C4-2B (cell line): ENCODE results near the gene MTRR.

Experiments used
- H3K27ac ChIP-seq: fragments of 450-650 bp; 2 replicates; pipeline ENCODE4 v1.5.1; 2017
- CTCF ChIP-seq: fragments of 450-650 bp; conservative IDR thresholded peaks from 2 replicates; pipeline ENCODE4 v1.5.1; 2017; ENCODE audit warnings: mild to moderate bottlenecking
- ZFX ChIP-seq: fragments of 450-650 bp; IDR thresholded peaks from 2 replicates; pipeline ENCODE4 v1.6.1; 2017

Gene MTRR

GRCh38 chr5:7849681-7850394, 19.1 kb upstream of the MTRR start:
- H3K27ac ChIP-seq: no peak overlapping the region
- TF ChIP-seq ZFX (no peak), CTCF (no peak)

- H3K27ac ChIP-seq: peak within 1 kb of the TSS; percentile 45
These were observed 18.3 kb upstream of the MTRR start, which contains the start of gene CFAP90 for GRCh38 chr5:7850395-7851239. Gene CFAP90 (minus strand): TSS chr5:7851133. CDS start chr5:7851021, 112 bp downstream.

GRCh38 chr5:7851240-7851592, 17.7 kb upstream of the MTRR start:
- no peak for TF ChIP-seq CTCF
- no peak for TF ChIP-seq ZFX
- H3K27ac ChIP-seq: peak overlapping the region; percentile 45

More at GRCh38 chr5:7850395-7851239, 18.3 kb upstream of the MTRR start, which contains the start of gene CFAP90:
- TF ChIP-seq CTCF (no peak), ZFX (no peak)

GRCh38 chr5:7851617-7852289, 17.2 kb upstream of the MTRR start:
- H3K27ac ChIP-seq: peak overlapping the region; percentile 45

GRCh38 chr5:7852542-7852941, 16.4 kb upstream of the MTRR start:
- TF ChIP-seq CTCF (no peak), ZFX (no peak)

More at GRCh38 chr5:7851617-7852289, 17.2 kb upstream of the MTRR start:
- TF ChIP-seq ZFX (no peak), CTCF (no peak)

GRCh38 chr5:7852988-7853387, 16.0 kb upstream of the MTRR start:
- TF ChIP-seq ZFX (no peak), CTCF (no peak)

More at GRCh38 chr5:7852542-7852941, 16.4 kb upstream of the MTRR start:
- peak overlapping the region; percentile 45 for H3K27ac ChIP-seq

GRCh38 chr5:7855611-7856010, 13.3 kb upstream of the MTRR start:
- TF ChIP-seq ZFX: no peak
- no peak overlapping the region for H3K27ac ChIP-seq

More at GRCh38 chr5:7852988-7853387, 16.0 kb upstream of the MTRR start:
- no peak overlapping the region for H3K27ac ChIP-seq
